GM21619 (cell line): Measurements from ENCODE around the gene MARCHF3.
"Not testable (repeated sequence)": the region's sequence is repeated elsewhere in the genome, so short reads cannot be mapped to it uniquely, and the experiment has no call there.

ENCODE experiments used
- ATAC-seq: cut with Tn5 transposase; IDR thresholded peaks from one replicate; pipeline ENCODE4 v1.9.1; 2021; ENCODE audit not compliant: unreplicated experiment

Gene MARCHF3

GRCh38 chr5:126961702-126962101 is 68.7 kb downstream of the MARCHF3 start:
- peak; percentile 47 for ATAC-seq

GRCh38 chr5:126961128-126961527 is 69.2 kb downstream of the MARCHF3 start:
- ATAC-seq = no peak

- ATAC-seq = no peak
These were observed 71.2 kb downstream of the MARCHF3 start for GRCh38 chr5:126959188-126959587.

GRCh38 chr5:126956991-126957390 is 73.4 kb downstream of the MARCHF3 start:
- no peak for ATAC-seq

- ATAC-seq = no peak
These were observed 75.4 kb downstream of the MARCHF3 start for GRCh38 chr5:126954981-126955380.

- no peak for ATAC-seq
These were observed 76.7 kb downstream of the MARCHF3 start for GRCh38 chr5:126953640-126954039.

GRCh38 chr5:126949475-126949874 is 80.9 kb downstream of the MARCHF3 start:
- no peak for ATAC-seq

- no peak for ATAC-seq
These were observed 81.9 kb downstream of the MARCHF3 start for GRCh38 chr5:126948453-126948852.

GRCh38 chr5:126948011-126948355 is 82.4 kb downstream of the MARCHF3 start:
- ATAC-seq = peak; percentile 20

GRCh38 chr5:126947146-126948010 is 83.0 kb downstream of the MARCHF3 start:
- ATAC-seq = peak; percentile 95

- not testable (repeated sequence) for ATAC-seq
These were observed 87.5 kb downstream of the MARCHF3 start for GRCh38 chr5:126942908-126943307.

GRCh38 chr5:126941403-126941802 is 89.0 kb downstream of the MARCHF3 start:
- ATAC-seq = no peak

GRCh38 chr5:126939887-126940286 is 90.5 kb downstream of the MARCHF3 start:
- ATAC-seq = no peak

- no peak for ATAC-seq
These were observed 91.9 kb downstream of the MARCHF3 start for GRCh38 chr5:126938466-126938865.

- no peak for ATAC-seq
These were observed 92.6 kb downstream of the MARCHF3 start for GRCh38 chr5:126937771-126938170.

GRCh38 chr5:126936775-126937418 is 93.5 kb downstream of the MARCHF3 start:
- ATAC-seq = no peak

GRCh38 chr5:126931963-126932660 is 98.2 kb downstream of the MARCHF3 start:
- no peak for ATAC-seq

GRCh38 chr5:126928041-126928440 is 102.3 kb downstream of the MARCHF3 start:
- ATAC-seq = no peak

GRCh38 chr5:126927429-126927828 is 102.9 kb downstream of the MARCHF3 start:
- ATAC-seq = no peak

GRCh38 chr5:126926187-126926586 is 104.2 kb downstream of the MARCHF3 start:
- no peak for ATAC-seq

- no peak for ATAC-seq
These were observed 104.9 kb downstream of the MARCHF3 start for GRCh38 chr5:126925482-126925881.
